ENCODE data around the gene FAM81B.
"Not testable (repeated sequence)": the region's sequence is repeated elsewhere in the genome, so short reads cannot be mapped to it uniquely, and the experiment has no call there.

FAM81B gene

DNA sequence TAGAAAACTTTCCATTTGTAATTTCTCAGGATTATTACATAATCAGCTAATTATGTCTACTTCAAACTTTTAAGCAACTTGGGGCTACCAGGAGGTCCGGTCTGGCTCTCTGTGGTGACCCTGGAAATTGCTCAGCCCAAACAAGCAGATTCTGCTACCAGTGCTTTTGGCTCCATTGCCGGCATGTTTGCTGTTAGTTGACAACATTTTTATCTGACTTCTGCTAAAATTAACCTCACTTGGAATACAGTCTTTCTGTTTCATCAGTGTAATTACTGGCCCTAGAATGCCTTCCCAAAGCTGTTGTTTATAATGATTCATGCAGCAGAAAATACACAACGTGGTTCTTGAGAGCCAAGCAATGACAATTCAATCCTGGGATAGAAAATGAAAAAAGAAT is 38.5 kb upstream of the FAM81B start:
- Histone ChIP-seq H3K79me2 (ENCODE audit: insufficient read depth, low read length) (no peaks in the 10 kb centered on the region), H3K4me3 (ENCODE audit: low read depth, low read length, poor library complexity, severe bottlenecking) (no peak overlapping the region), H2AFZ (ENCODE audit: low read length) (no peak overlapping the region), H3K9me3 (ENCODE audit: low read length) (no peaks in the 10 kb centered on the region), H3K27me3 (ENCODE audit: insufficient read depth, low read length) (no peaks in the 10 kb centered on the region), H3K9ac (ENCODE audit: low read length) (no peak overlapping the region), H3K4me2 (ENCODE audit: low read length) (no peak overlapping the region), H3K36me3 (ENCODE audit: insufficient read depth, low read length) (no peaks in the 10 kb centered on the region), H3K27ac (ENCODE audit: low read depth, low read length, poor library complexity, severe bottlenecking) (no peak overlapping the region), H3K9me2 (ENCODE audit: low read depth, low read length) (no peaks in the 10 kb centered on the region), H3F3A (ENCODE audit: insufficient read depth, low read length) (no peaks in the 10 kb centered on the region), H4K20me1 (ENCODE audit: insufficient read depth, low read length) (no peaks in the 10 kb centered on the region), H3K4me1 (ENCODE audit: insufficient read depth, low read length, severe bottlenecking) (no peaks in the 10 kb centered on the region)
- TF ChIP-seq EZH2 (IDR thresholded peaks at IDR 0.05; ENCODE audit: borderline replicate concordance, low read length) (no peak), CTCF (IDR thresholded peaks at IDR 0.05; ENCODE audit: low read length) (no peak)

DNA sequence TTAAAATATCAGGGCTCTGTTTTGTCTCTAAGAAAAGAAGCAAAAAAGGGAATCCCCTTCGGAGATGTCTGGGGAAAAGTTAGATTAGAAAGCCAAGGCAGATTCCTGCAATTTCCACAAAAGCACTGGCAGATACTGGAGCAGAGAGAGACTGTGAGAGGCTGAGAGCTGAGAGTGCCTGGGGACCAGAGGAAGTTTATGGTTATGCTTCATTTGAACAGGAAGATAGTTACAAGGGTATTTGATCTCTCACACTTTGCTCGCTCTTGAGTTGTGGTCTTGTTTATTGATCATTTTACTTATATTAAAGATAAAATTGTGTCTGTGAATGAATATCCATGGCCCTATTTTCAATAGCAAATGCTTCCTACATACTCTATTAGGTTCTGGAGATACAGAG is 32.8 kb upstream of the FAM81B start:
- Histone ChIP-seq H2AFZ (ENCODE audit: low read length) (no peak overlapping the region), H3K9me2 (ENCODE audit: low read depth, low read length) (no peaks in the 10 kb centered on the region), H3K4me3 (ENCODE audit: low read depth, low read length, poor library complexity, severe bottlenecking) (no peak overlapping the region)

DNA sequence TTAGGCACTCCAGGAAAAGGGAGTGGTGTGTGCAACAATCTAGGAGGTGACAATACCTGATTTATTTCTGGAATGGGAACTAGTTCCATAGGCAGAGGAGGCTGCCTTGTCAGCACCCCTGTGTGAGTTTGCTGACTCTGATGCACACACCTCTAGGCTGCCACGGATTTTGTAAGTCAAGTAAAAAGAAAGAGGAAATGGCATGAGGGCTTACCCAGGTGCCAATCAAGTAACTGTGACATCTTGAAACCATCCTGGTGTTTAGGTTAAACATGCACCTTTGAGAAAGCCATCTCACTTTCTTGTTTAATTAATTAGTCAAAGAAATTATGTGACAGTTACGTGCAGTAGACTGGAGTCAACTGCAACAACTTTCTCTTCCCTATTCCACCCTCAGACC is 32.3 kb upstream of the FAM81B start:
- Histone ChIP-seq H3F3A (ENCODE audit: insufficient read depth, low read length) (no peaks in the 10 kb centered on the region), H3K9ac (ENCODE audit: low read length) (no peak overlapping the region), H3K36me3 (ENCODE audit: insufficient read depth, low read length) (no peaks in the 10 kb centered on the region), H3K4me3 (ENCODE audit: low read depth, low read length, poor library complexity, severe bottlenecking) (no peak overlapping the region), H3K27ac (ENCODE audit: low read depth, low read length, poor library complexity, severe bottlenecking) (no peak overlapping the region), H3K9me2 (ENCODE audit: low read depth, low read length) (no peaks in the 10 kb centered on the region), H4K20me1 (ENCODE audit: insufficient read depth, low read length) (no peaks in the 10 kb centered on the region), H3K9me3 (ENCODE audit: low read length) (no peaks in the 10 kb centered on the region), H3K79me2 (ENCODE audit: insufficient read depth, low read length) (no peaks in the 10 kb centered on the region), H2AFZ (ENCODE audit: low read length) (no peak overlapping the region), H3K27me3 (ENCODE audit: insufficient read depth, low read length) (no peaks in the 10 kb centered on the region), H3K4me2 (ENCODE audit: low read length) (no peak overlapping the region), H3K4me1 (ENCODE audit: insufficient read depth, low read length, severe bottlenecking) (no peaks in the 10 kb centered on the region)
- TF ChIP-seq CTCF (IDR thresholded peaks at IDR 0.05; ENCODE audit: low read length) = no peak
- TF ChIP-seq EZH2 (IDR thresholded peaks at IDR 0.05; ENCODE audit: borderline replicate concordance, low read length) = no peak

More for the DNA sequence above, 32.8 kb upstream of the FAM81B start:
- H3K4me2 ChIP-seq (ENCODE audit: low read length) = no peak overlapping the region
- H3K27me3 ChIP-seq (ENCODE audit: insufficient read depth, low read length) = no peaks in the 10 kb centered on the region
- H3K9me3 ChIP-seq (ENCODE audit: low read length) = no peaks in the 10 kb centered on the region
- TF ChIP-seq EZH2 (IDR thresholded peaks at IDR 0.05; ENCODE audit: borderline replicate concordance, low read length) (no peak), CTCF (IDR thresholded peaks at IDR 0.05; ENCODE audit: low read length) (no peak)
- no peak overlapping the region for H3K27ac ChIP-seq (ENCODE audit: low read depth, low read length, poor library complexity, severe bottlenecking)
- no peaks in the 10 kb centered on the region for H4K20me1 ChIP-seq (ENCODE audit: insufficient read depth, low read length)
- H3K79me2 ChIP-seq (ENCODE audit: insufficient read depth, low read length) = no peaks in the 10 kb centered on the region
- no peaks in the 10 kb centered on the region for H3K4me1 ChIP-seq (ENCODE audit: insufficient read depth, low read length, severe bottlenecking)
- H3K9ac ChIP-seq (ENCODE audit: low read length) = no peak overlapping the region
- H3K36me3 ChIP-seq (ENCODE audit: insufficient read depth, low read length) = no peaks in the 10 kb centered on the region
- no peaks in the 10 kb centered on the region for H3F3A ChIP-seq (ENCODE audit: insufficient read depth, low read length)

GRCh38 chr5:95360667-95361066 is 30.5 kb upstream of the FAM81B start:
- H3K9me3 ChIP-seq (ENCODE audit: low read length); H3K36me3 ChIP-seq (ENCODE audit: insufficient read depth, low read length); H3K79me2 ChIP-seq (ENCODE audit: insufficient read depth, low read length); H3K27me3 ChIP-seq (ENCODE audit: insufficient read depth, low read length); H3K4me1 ChIP-seq (ENCODE audit: insufficient read depth, low read length, severe bottlenecking); H3F3A ChIP-seq (ENCODE audit: insufficient read depth, low read length); H3K9ac ChIP-seq (ENCODE audit: low read length); H3K4me2 ChIP-seq (ENCODE audit: low read length); H3K9me2 ChIP-seq (ENCODE audit: low read depth, low read length); H3K4me3 ChIP-seq (ENCODE audit: low read depth, low read length, poor library complexity, severe bottlenecking); H2AFZ ChIP-seq (ENCODE audit: low read length); H4K20me1 ChIP-seq (ENCODE audit: insufficient read depth, low read length); H3K27ac ChIP-seq (ENCODE audit: low read depth, low read length, poor library complexity, severe bottlenecking): not testable (repeated sequence)
